Gastrocnemius medialis (tissue), 4 donors: Measurements from ENCODE around the gene PLEKHG4. TPM values are rescaled to one million over a fixed set of nuclear protein-coding genes. Genes with fewer than 3 reads are reported as not detected.

ENCODE experiments used
- ATAC-seq, 2 donors: fragments of 150-250 bp; one replicate each; pipeline ENCODE4 v1.9.1; 2016
- DNase-seq, 2 donors: peaks; one replicate each; pipeline ENCODE4 v3.0.0-alpha.2; 2019
- H3K27ac ChIP-seq, 4 donors: fragments of 200-600 bp; sonication (generic); 1 replicate in 1 of 4; 2 replicates in 3 of 4; pipeline ENCODE4 v1.5.1; 2016 to 2018; ENCODE audit warnings: mild to moderate bottlenecking in 2 of 4, moderate library complexity in 1 of 4
- H3K27me3 ChIP-seq, 3 donors: fragments of 200-600 bp; sonication (generic) in 2 of 3; 1 replicate in 1 of 3; 2 replicates in 2 of 3; pipeline versions ENCODE4 v1.5.1 to v1.6.0; 2016 to 2019; ENCODE audit warnings: mild to moderate bottlenecking in 1 of 3, moderate library complexity in 1 of 3
- H3K36me3 ChIP-seq, 2 donors: fragments of 200-600 bp; sonication (generic) in 1 of 2; one replicate each; pipeline ENCODE4 v1.5.1; 2017 to 2018
- H3K4me1 ChIP-seq, 2 donors: fragments of 200-600 bp; sonication (generic) in 1 of 2; one replicate each; pipeline ENCODE4 v1.5.1; 2016 to 2017; ENCODE audit warnings: mild to moderate bottlenecking in 2 of 2
- H3K4me3 ChIP-seq, 4 donors: fragments of 200-600 bp; sonication (generic) in 3 of 4; 1 replicate in 1 of 4; 2 replicates in 3 of 4; pipeline ENCODE4 v1.5.1; 2016 to 2019; ENCODE audit warnings: mild to moderate bottlenecking in 2 of 4
- H3K9me3 ChIP-seq, 3 donors: fragments of 200-600 bp; sonication (generic) in 2 of 3; 1 replicate in 1 of 3; 2 replicates in 2 of 3; pipeline ENCODE4 v1.5.1; 2016 to 2019
- CTCF ChIP-seq, 5 experiments: fragments of 450-650 bp in 3 of 5; fragments of 200-600 bp in 2 of 5; sonication (generic) in 2 of 5; IDR thresholded peaks in 4 of 5; conservative IDR thresholded peaks in 1 of 5; 1 replicate in 4 of 5; 2 replicates in 1 of 5; pipeline ENCODE4 v1.5.1; 2016 to 2019; ENCODE audit warnings: antibody characterized with exemption in 5 of 5, mild to moderate bottlenecking in 3 of 5, moderate library complexity in 3 of 5
- POLR2A ChIP-seq, 2 donors: fragments of 450-650 bp; IDR thresholded peaks; one replicate each; pipeline ENCODE4 v1.6.1; 2017; ENCODE audit warnings: antibody characterized with exemption in 2 of 2, mild to moderate bottlenecking in 2 of 2, moderate library complexity in 2 of 2
- in situ Hi-C, 4 donors: fragments of 200-750 bp; cut with MboI; loops; one replicate each; pipeline versions ENCODE4 v1.15.0 to v1.8.0; 2017; ENCODE audit warnings: low sequenced_read_pairs in 4 of 4
- intact Hi-C: fragments of 100-400 bp; cut with DNase I; formaldehyde crosslinking; loops from one replicate; pipeline ENCODE4 v1.15.1; 2023; ENCODE audit warnings: low total_unique reads
- total RNA-seq, 4 donors: library from RNA; depleted of rRNA; stranded (reverse); fragments of >200 nt; gene quantifications; one replicate each; pipeline versions ENCODE4 v1.1.0 to v1.2.3, GENCODE V29; 2016

Gene PLEKHG4
- total RNA-seq, 4 donors from 2014 or later, result 1.1 to 16.5 (median 2.6) TPM

GRCh38 chr16:67329901-67330300 is 50.6 kb downstream of the PLEKHG4 start:
- Histone ChIP-seq H3K36me3 (no peaks in the 10 kb centered on the region), H3K4me3 (no peak overlapping the region), H3K27ac (no peak overlapping the region), H3K4me1 (no peaks in the 10 kb centered on the region), H3K9me3 (no peaks in the 10 kb centered on the region), H3K27me3 (peaks cover 4 to 16% (median 6%) of the 10 kb centered on the region in 3 donors)
- DNase-seq (no peak), ATAC-seq (no peak)
- in situ Hi-C loops (no loop called here), intact Hi-C loops (no loop called here)
- no peak for TF ChIP-seq POLR2A (IDR thresholded peaks at IDR 0.05)
- TF ChIP-seq CTCF (IDR thresholded peaks at IDR 0.05 in 4 of 5, conservative IDR thresholded peaks at IDR 0.05 in 1 of 5), result no peak

GRCh38 chr16:67333315-67333714 is 54.0 kb downstream of the PLEKHG4 start:
- no peaks in the 10 kb centered on the region for H3K36me3 ChIP-seq
- no peaks in the 10 kb centered on the region for H3K9me3 ChIP-seq
- in situ Hi-C loops, result no loop called here
- TF ChIP-seq CTCF (IDR thresholded peaks at IDR 0.05 in 4 of 5, conservative IDR thresholded peaks at IDR 0.05 in 1 of 5) (no peak), POLR2A (IDR thresholded peaks at IDR 0.05) (no peak)
- H3K4me1 ChIP-seq, result no peaks in the 10 kb centered on the region
- H3K4me3 ChIP-seq, result no peak overlapping the region
- ATAC-seq (no peak), DNase-seq (no peak)
- H3K27me3 ChIP-seq, result no peaks in the 10 kb centered on the region
- intact Hi-C loops, result no loop called here
- no peak overlapping the region for H3K27ac ChIP-seq

GRCh38 chr16:67336116-67336515 is 56.8 kb downstream of the PLEKHG4 start:
- Histone ChIP-seq H3K4me1 (no peaks in the 10 kb centered on the region), H3K27ac (no peak overlapping the region), H3K27me3 (no peaks in the 10 kb centered on the region), H3K9me3 (no peaks in the 10 kb centered on the region), H3K36me3 (no peaks in the 10 kb centered on the region), H3K4me3 (no peak overlapping the region)
- DNase-seq, result no peak
- intact Hi-C loops, result no loop called here
- TF ChIP-seq CTCF (IDR thresholded peaks at IDR 0.05 in 4 of 5, conservative IDR thresholded peaks at IDR 0.05 in 1 of 5) (no peak), POLR2A (IDR thresholded peaks at IDR 0.05) (no peak)
- no peak for ATAC-seq
- in situ Hi-C loops, result no loop called here

GRCh38 chr16:67336648-67337047 is 57.3 kb downstream of the PLEKHG4 start:
- no peaks in the 10 kb centered on the region for H3K4me1 ChIP-seq
- DNase-seq (no peak), ATAC-seq (no peak)
- H3K9me3 ChIP-seq, result no peaks in the 10 kb centered on the region
- intact Hi-C loops, result no loop called here
- H3K36me3 ChIP-seq, result no peaks in the 10 kb centered on the region
- no peak overlapping the region for H3K4me3 ChIP-seq
- TF ChIP-seq POLR2A (IDR thresholded peaks at IDR 0.05), result no peak
- TF ChIP-seq CTCF (IDR thresholded peaks at IDR 0.05 in 4 of 5, conservative IDR thresholded peaks at IDR 0.05 in 1 of 5), result no peak
- in situ Hi-C loops, result no loop called here
- no peak overlapping the region for H3K27ac ChIP-seq
- H3K27me3 ChIP-seq, result no peaks in the 10 kb centered on the region

Other genes starting within 250 kb of the PLEKHG4 start
- gene PHAF1, start 169.6 kb upstream of the PLEKHG4 start, total RNA-seq, result 10 to 100 TPM; 23.3 to 63.4 (median 48.9) TPM
- 1 to 10 TPM; 1.5 to 3.1 (median 2.6) TPM for gene B3GNT9, start 128.5 kb upstream of the PLEKHG4 start, total RNA-seq
- 10 to 100 TPM in 2 of 4 donors, 1 to 10 TPM in 2; 8.8 to 15.3 (median 10.1) TPM for gene TRADD, start 119.6 kb upstream of the PLEKHG4 start, total RNA-seq
- gene FBXL8, start 119.6 kb upstream of the PLEKHG4 start, total RNA-seq, result 10 to 100 TPM in 3 of 4 donors, 1 to 10 TPM in 1; 7.0 to 16.3 (median 14.3) TPM
- 100 to 1,000 TPM in 1 of 4 donors, 10 to 100 TPM in 2, 1 to 10 TPM in 1; 9.0 to 111 (median 29.7) TPM for gene HSF4, start 114.8 kb upstream of the PLEKHG4 start, total RNA-seq
- gene NOL3, start 109.0 kb upstream of the PLEKHG4 start, total RNA-seq, result 100 to 1,000 TPM in 3 of 4 donors, 10 to 100 TPM in 1; 77.5 to 231 (median 173) TPM
- gene MATCAP1, start 95.6 kb upstream of the PLEKHG4 start, total RNA-seq, result 1 to 10 TPM; 2.5 to 7.7 (median 4.5) TPM
- gene EXOC3L1, start 89.4 kb upstream of the PLEKHG4 start, total RNA-seq, result 1 to 10 TPM in 1 of 4 donors, under 1 TPM in 3; 0.20 to 2.3 (median 0.88) TPM
- gene E2F4, start 87.4 kb upstream of the PLEKHG4 start, total RNA-seq, result 100 to 1,000 TPM in 1 of 4 donors, 10 to 100 TPM in 3; 67.8 to 114 (median 96.5) TPM
- gene ELMO3, start 80.4 kb upstream of the PLEKHG4 start, total RNA-seq, result under 1 TPM; 0.09 to 0.55 (median 0.29) TPM
- 10 to 100 TPM; 14.7 to 35.8 (median 29.2) TPM for gene TMEM208, start 52.4 kb upstream of the PLEKHG4 start, total RNA-seq
- 10 to 100 TPM; 26.3 to 65.3 (median 52.4) TPM for gene FHOD1, start 32.1 kb upstream of the PLEKHG4 start, total RNA-seq
- 1 to 10 TPM in 3 of 4 donors, under 1 TPM in 1; 0.61 to 2.0 (median 1.2) TPM for gene SLC9A5, start 30.6 kb upstream of the PLEKHG4 start, total RNA-seq
- gene KCTD19, start 47.2 kb downstream of the PLEKHG4 start, total RNA-seq, result not detected
- gene LRRC36, start 47.3 kb downstream of the PLEKHG4 start, total RNA-seq, result not detected
- 10 to 100 TPM in 2 of 4 donors, 1 to 10 TPM in 2; 2.2 to 31.9 (median 7.1) TPM for gene TPPP3, start 114.0 kb downstream of the PLEKHG4 start, total RNA-seq
- gene ZDHHC1, start 136.9 kb downstream of the PLEKHG4 start, total RNA-seq, result 10 to 100 TPM in 1 of 4 donors, 1 to 10 TPM in 3; 4.4 to 11.0 (median 8.9) TPM
- 1 to 10 TPM in 2 of 4 donors, not detected in 2; 2.3 to 4.1 TPM for gene HSD11B2, start 151.6 kb downstream of the PLEKHG4 start, total RNA-seq
- gene ATP6V0D1, start 201.6 kb downstream of the PLEKHG4 start, total RNA-seq, result 100 to 1,000 TPM; 117 to 211 (median 157) TPM
- gene AGRP, start 204.0 kb downstream of the PLEKHG4 start, total RNA-seq, result not detected
- gene RIPOR1, start 249.3 kb downstream of the PLEKHG4 start, total RNA-seq, result 10 to 100 TPM; 10.6 to 65.4 (median 25.1) TPM